ENCODE results near the gene ARL14EPL. TPM values are rescaled to one million over a fixed set of nuclear protein-coding genes. Genes with fewer than 3 reads are reported as not detected.
"Not testable (repeated sequence)": the region's sequence is repeated elsewhere in the genome, so short reads cannot be mapped to it uniquely, and the experiment has no call there.

ARL14EPL gene
- total and polyA plus RNA-seq, 3 donors from 2014 or later, result 0.21 TPM; not detected in 2

- Histone ChIP-seq H3K27ac (no peak overlapping the region), H3K4me1 (peaks cover 12% of the 10 kb centered on the region), H3K36me3 (ENCODE audit: low read depth, missing control alignments) (no peaks in the 10 kb centered on the region), H3K9me3 (no peaks in the 10 kb centered on the region), H3K4me3 (no peak overlapping the region), H3K27me3 (no peaks in the 10 kb centered on the region)
- TF ChIP-seq CTCF (IDR thresholded peaks at IDR 0.05), result no peak
- TF ChIP-seq POLR2A (IDR thresholded peaks at IDR 0.05), result no peak
- DNase-seq, result no peak
- intact Hi-C loops (cut with DNase I; ENCODE audit: low total_unique reads), result no loop called here
Measured at GRCh38 chr5:116088062-116088461, 55.8 kb downstream of the ARL14EPL start.

- Histone ChIP-seq H3K4me3 (no peak overlapping the region), H3K27me3 (no peaks in the 10 kb centered on the region), H3K27ac (no peak overlapping the region), H3K36me3 (ENCODE audit: low read depth, missing control alignments) (no peaks in the 10 kb centered on the region), H3K4me1 (peaks cover 4% of the 10 kb centered on the region), H3K9me3 (no peaks in the 10 kb centered on the region)
- no peak for DNase-seq
- intact Hi-C loops (cut with DNase I; ENCODE audit: low total_unique reads), result no loop called here
- TF ChIP-seq CTCF (IDR thresholded peaks at IDR 0.05) (no peak), POLR2A (IDR thresholded peaks at IDR 0.05) (no peak)
- 79 to 83% methylated on average over 3 of the region's 3 CpGs for WGBS, 2 donors
Measured at GRCh38 chr5:116090302-116090701, 58.0 kb downstream of the ARL14EPL start.

- 0% methylated on average over 1 of the region's 1 CpG for WGBS, 2 donors
- TF ChIP-seq CTCF (IDR thresholded peaks at IDR 0.05) (no peak), POLR2A (IDR thresholded peaks at IDR 0.05) (no peak)
- DNase-seq, result no peak
- Histone ChIP-seq H3K9me3 (no peaks in the 10 kb centered on the region), H3K27me3 (no peaks in the 10 kb centered on the region), H3K4me3 (no peak overlapping the region), H3K27ac (no peak overlapping the region), H3K4me1 (no peaks in the 10 kb centered on the region), H3K36me3 (ENCODE audit: low read depth, missing control alignments) (no peaks in the 10 kb centered on the region)
- intact Hi-C loops (cut with DNase I; ENCODE audit: low total_unique reads), result no loop called here
Measured at GRCh38 chr5:116091416-116091815, 59.1 kb downstream of the ARL14EPL start.

GRCh38 chr5:116097301-116097700, 65.0 kb downstream of the ARL14EPL start:
- no peak for DNase-seq
- no peak overlapping the region for H3K27ac ChIP-seq
- TF ChIP-seq CTCF (IDR thresholded peaks at IDR 0.05), result no peak
- WGBS, 2 donors, result 96 to 97% methylated on average over 4 of the region's 4 CpGs
- no peaks in the 10 kb centered on the region for H3K36me3 ChIP-seq (ENCODE audit: low read depth, missing control alignments)
- no peak overlapping the region for H3K4me3 ChIP-seq
- no peaks in the 10 kb centered on the region for H3K27me3 ChIP-seq
- H3K9me3 ChIP-seq, result no peaks in the 10 kb centered on the region
- intact Hi-C loops (cut with DNase I; ENCODE audit: low total_unique reads), result no loop called here
- no peaks in the 10 kb centered on the region for H3K4me1 ChIP-seq

GRCh38 chr5:116098998-116099397, 66.7 kb downstream of the ARL14EPL start:
- Histone ChIP-seq H3K27ac (no peak overlapping the region), H3K4me1 (no peaks in the 10 kb centered on the region), H3K9me3 (no peaks in the 10 kb centered on the region), H3K27me3 (no peaks in the 10 kb centered on the region), H3K36me3 (ENCODE audit: low read depth, missing control alignments) (no peaks in the 10 kb centered on the region), H3K4me3 (no peak overlapping the region)
- no peak for TF ChIP-seq POLR2A (IDR thresholded peaks at IDR 0.05)
- no peak for TF ChIP-seq CTCF (IDR thresholded peaks at IDR 0.05)
- no peak for DNase-seq
- WGBS, 2 donors, result 84 to 96% methylated on average over 2 of the region's 2 CpGs
- intact Hi-C loops (cut with DNase I; ENCODE audit: low total_unique reads), result no loop called here

GRCh38 chr5:116104941-116105340, 72.7 kb downstream of the ARL14EPL start:
- H3K4me1 ChIP-seq; DNase-seq; H3K36me3 ChIP-seq (ENCODE audit: low read depth, missing control alignments); H3K9me3 ChIP-seq; H3K27ac ChIP-seq; H3K27me3 ChIP-seq; H3K4me3 ChIP-seq; intact Hi-C loops (cut with DNase I; ENCODE audit: low total_unique reads): not testable (repeated sequence)
- WGBS, 2 donors, result 98 to 100% methylated on average over 2 of the region's 2 CpGs
